Activated naive CD4-positive, alpha-beta T cell treated with anti-CD3 and anti-CD28 coated beads for 36 hours (primary cell): ENCODE measurements around the gene CAMTA1. TPM values are rescaled to one million over a fixed set of nuclear protein-coding genes. Genes with fewer than 3 reads are reported as not detected.

Experiments
- CTCF ChIA-PET: fragments of 350-600 bp; sonication (Branson Sonifier 250); formaldehyde crosslinking; loops from one replicate; lab custom pipeline; 2021; ENCODE audit warnings: antibody characterized with exemption; lab: Charles Lee
- DNase-seq: peaks from one replicate; pipeline ENCODE4 v3.0.0-alpha.2; 2020
- H3K27ac Mint-ChIP-seq: one replicate; pipeline ENCODE4 v1.8.0; 2021; ENCODE audit warnings: mild to moderate bottlenecking, mixed read lengths
- H3K27me3 Mint-ChIP-seq: one replicate; pipeline ENCODE4 v1.8.0; 2021; ENCODE audit warnings: low read depth, mixed read lengths
- H3K36me3 Mint-ChIP-seq: one replicate; pipeline ENCODE4 v1.8.0; 2021; ENCODE audit warnings: low read depth, mixed read lengths
- H3K4me1 Mint-ChIP-seq: one replicate; pipeline ENCODE4 v1.8.0; 2021; ENCODE audit warnings: low read depth, mixed read lengths
- H3K4me3 Mint-ChIP-seq: one replicate; pipeline ENCODE4 v1.8.0; 2021; ENCODE audit warnings: mild to moderate bottlenecking, moderate library complexity, mixed read lengths
- H3K9me3 Mint-ChIP-seq: one replicate; pipeline ENCODE4 v1.8.0; 2021; ENCODE audit warnings: mixed read lengths
- intact Hi-C: fragments of 100-400 bp; cut with micrococcal nuclease; formaldehyde crosslinking; loops from one replicate; pipeline ENCODE4 v1.15.1; 2023
- total RNA-seq, 2 experiments: library from RNA; stranded (reverse); gene quantifications; one replicate each; pipeline ENCODE4 v1.2.3, GENCODE V29; 2021

Gene CAMTA1
- total RNA-seq, 2 experiments from 2014 or later = 61.5 to 70.9 TPM

- CTCF ChIA-PET = no interaction called here
- no peak overlapping the region for H3K4me3 Mint-ChIP-seq
- H3K27me3 Mint-ChIP-seq = peaks cover 12% of the 10 kb centered on the region
- H3K27ac Mint-ChIP-seq = no peak overlapping the region
- no peak for DNase-seq
- intact Hi-C loops = no loop called here
- H3K4me1 Mint-ChIP-seq = no peaks in the 10 kb centered on the region
- no peaks in the 10 kb centered on the region for H3K9me3 Mint-ChIP-seq
- no peaks in the 10 kb centered on the region for H3K36me3 Mint-ChIP-seq
Measured at GRCh38 chr1:7519181-7519860, 734.1 kb downstream of the CAMTA1 start.

GRCh38 chr1:7519861-7520395, 734.7 kb downstream of the CAMTA1 start:
- no peak overlapping the region for H3K27ac Mint-ChIP-seq
- DNase-seq = no peak
- peaks cover 13% of the 10 kb centered on the region for H3K27me3 Mint-ChIP-seq
- no peaks in the 10 kb centered on the region for H3K36me3 Mint-ChIP-seq
- no peaks in the 10 kb centered on the region for H3K9me3 Mint-ChIP-seq
- no peak overlapping the region for H3K4me3 Mint-ChIP-seq
- intact Hi-C loops = no loop called here
- CTCF ChIA-PET = no interaction called here
- H3K4me1 Mint-ChIP-seq = no peaks in the 10 kb centered on the region

DNA sequence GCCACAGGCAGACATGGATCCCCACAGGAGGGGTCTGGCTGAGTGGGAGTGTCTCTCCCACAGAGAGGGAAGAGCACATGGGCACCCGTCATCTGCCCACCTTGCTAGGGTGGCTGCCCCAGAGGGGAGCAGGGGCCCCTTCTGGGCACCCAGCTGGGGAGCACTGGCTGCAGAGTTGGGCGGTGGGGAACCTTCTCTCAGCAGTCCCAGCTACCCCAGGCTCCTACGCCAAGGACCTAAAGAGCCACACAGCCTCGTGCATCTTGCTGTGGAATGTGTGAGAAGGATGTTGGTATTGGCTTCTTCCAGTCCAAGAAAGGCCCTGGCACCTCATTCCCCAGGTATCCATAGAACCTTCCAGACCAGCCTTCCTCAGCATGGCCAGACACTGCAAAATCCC, 735.2 kb downstream of the CAMTA1 start:
- no peak overlapping the region for H3K27ac Mint-ChIP-seq
- CTCF ChIA-PET = interaction anchor here (1.0 kb wide), 1 partner anchor 29 kb away, joined by 3 read pairs; no protein-coding TSS in a partner anchor

GRCh38 chr1:7524341-7525337, 739.4 kb downstream of the CAMTA1 start:
- no peaks in the 10 kb centered on the region for H3K9me3 Mint-ChIP-seq
- CTCF ChIA-PET = no interaction called here

More for the DNA sequence above, 735.2 kb downstream of the CAMTA1 start:
- Mint-ChIP-seq H3K4me1 (no peaks in the 10 kb centered on the region), H3K36me3 (no peaks in the 10 kb centered on the region), H3K27me3 (peaks cover 13% of the 10 kb centered on the region), H3K9me3 (no peaks in the 10 kb centered on the region), H3K4me3 (no peak overlapping the region)
- intact Hi-C loops = no loop called here
- DNase-seq = no peak

DNA sequence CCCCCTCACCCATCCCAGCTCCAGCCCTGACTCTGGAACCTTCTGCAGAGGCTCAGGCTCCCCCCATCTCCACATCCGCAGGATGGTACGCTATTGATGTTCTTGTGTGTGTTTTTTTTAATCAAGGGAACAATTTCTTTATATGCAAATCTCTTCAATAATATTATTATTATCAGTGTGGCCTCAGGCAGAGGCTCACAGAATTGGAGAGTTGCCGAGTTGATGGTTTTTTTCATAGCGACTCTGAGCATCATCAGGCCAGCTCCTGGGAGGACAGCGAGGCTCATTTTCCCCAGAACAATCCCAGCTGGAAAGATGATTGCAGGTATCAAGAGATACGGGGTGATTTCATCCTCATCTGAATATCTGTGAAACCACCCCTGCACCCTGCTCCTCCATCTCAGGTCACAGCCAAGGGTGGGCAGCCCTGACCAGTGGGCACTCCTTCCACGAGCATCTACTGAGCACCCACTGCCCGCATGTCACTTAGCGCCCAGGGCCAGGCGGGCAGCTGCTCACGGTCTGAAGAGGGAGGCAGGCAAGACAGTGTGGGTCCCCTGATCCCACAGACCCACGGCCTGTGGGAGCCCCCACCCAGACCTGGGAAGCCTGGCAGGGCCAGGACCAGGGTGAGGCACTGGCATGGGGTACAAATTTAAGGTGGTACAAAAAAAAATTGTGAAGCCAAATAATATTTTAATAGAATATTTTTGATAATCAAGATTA, 740.2 kb downstream of the CAMTA1 start:
- Mint-ChIP-seq H3K4me3 (no peak overlapping the region), H3K36me3 (no peaks in the 10 kb centered on the region), H3K27ac (no peak overlapping the region), H3K4me1 (no peaks in the 10 kb centered on the region), H3K27me3 (peaks cover 11% of the 10 kb centered on the region), H3K9me3 (no peaks in the 10 kb centered on the region)
- intact Hi-C loops = no loop called here
- CTCF ChIA-PET = no interaction called here
- no peak for DNase-seq

More at GRCh38 chr1:7524341-7525337, 739.4 kb downstream of the CAMTA1 start:
- H3K27me3 Mint-ChIP-seq = peaks cover 11% of the 10 kb centered on the region
- no peak overlapping the region for H3K4me3 Mint-ChIP-seq
- H3K4me1 Mint-ChIP-seq = no peaks in the 10 kb centered on the region
- no peak for DNase-seq
- no peaks in the 10 kb centered on the region for H3K36me3 Mint-ChIP-seq
- H3K27ac Mint-ChIP-seq = no peak overlapping the region
- intact Hi-C loops = no loop called here

DNA sequence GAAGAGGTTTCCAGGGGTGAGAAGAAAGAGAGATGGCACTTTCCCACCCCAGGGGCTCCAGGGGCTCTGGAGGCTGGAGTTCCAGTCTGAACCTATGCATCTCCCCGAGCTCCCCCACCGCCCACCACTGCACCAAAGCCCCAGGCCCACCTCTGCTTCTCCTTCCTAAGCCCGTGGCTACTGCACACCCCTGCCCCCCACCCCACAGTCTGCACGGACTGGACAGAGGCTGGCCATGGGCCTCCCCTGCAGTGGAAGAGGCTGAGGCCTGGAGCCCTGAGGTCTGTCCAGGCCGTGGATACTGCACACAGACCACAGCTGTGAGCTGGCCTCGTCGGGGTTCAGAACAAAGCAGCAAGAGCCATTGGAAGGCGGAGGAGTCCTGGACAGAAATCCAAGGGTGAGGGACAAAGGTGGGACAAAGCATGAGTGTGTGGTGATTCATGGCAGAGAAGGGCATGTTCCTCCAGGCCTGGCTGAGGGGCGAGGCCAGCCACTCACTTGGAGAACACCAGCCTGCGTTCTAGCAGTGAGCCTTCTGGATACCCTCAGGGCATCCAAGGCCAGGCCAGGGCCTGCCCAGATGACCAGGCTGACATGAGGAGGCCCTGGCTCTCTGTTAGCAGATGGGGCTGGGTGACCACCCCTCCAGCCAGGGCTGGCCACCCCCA, 741.1 kb downstream of the CAMTA1 start:
- Mint-ChIP-seq H3K27ac (no peak overlapping the region), H3K4me1 (no peaks in the 10 kb centered on the region), H3K4me3 (no peak overlapping the region), H3K27me3 (peaks cover 11% of the 10 kb centered on the region), H3K36me3 (no peaks in the 10 kb centered on the region), H3K9me3 (no peaks in the 10 kb centered on the region)
- DNase-seq = no peak
- CTCF ChIA-PET = interaction anchor here (0.9 to 1.9 kb wide), 2 partner anchors 14 to 29 kb away, joined by 3 to 5 read pairs; no protein-coding TSS in a partner anchor
- intact Hi-C loops = no loop called here

DNA sequence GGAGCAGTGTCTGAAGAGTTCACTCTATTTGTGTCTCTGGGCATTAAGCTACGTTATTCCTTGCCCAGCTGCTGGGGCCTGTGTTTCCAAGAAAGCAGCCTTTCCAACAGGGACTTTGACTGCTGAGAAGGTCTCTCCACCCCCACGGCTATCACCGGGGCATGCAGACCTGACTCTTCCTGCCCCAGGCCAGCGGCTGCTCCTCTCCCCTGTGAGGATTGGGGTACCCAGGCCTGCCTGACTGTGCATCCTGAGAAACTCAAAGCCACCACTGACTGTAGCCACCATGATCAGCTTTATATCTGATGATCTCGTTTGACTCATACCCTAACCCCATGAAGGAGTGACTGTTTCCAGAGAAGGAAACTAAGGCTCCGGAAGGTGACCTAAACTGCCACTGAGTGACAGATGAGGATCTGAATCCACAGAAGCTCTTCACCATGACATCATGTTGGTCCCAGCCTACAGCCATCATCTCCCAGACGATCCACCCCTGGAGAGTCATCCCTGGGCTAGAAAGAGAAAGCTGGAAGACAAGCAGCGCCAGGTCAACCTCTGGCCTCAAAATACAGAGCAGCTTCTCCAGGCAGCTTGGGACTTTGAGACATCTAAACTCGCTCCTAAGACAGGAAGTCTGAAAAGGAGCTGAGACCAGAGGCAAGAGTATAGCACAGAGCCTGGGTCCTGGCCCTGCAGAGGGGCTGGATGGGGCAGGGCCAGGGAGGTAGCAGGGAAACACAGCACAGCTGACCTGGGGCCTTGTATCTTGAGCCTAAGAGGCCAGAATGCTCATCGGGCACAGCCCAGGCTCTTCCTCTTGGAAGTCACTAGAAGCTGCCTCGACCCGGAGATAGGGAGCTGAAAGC, 741.8 kb downstream of the CAMTA1 start:
- Mint-ChIP-seq H3K27ac (no peak overlapping the region), H3K9me3 (no peaks in the 10 kb centered on the region), H3K4me3 (no peak overlapping the region), H3K27me3 (peaks cover 8% of the 10 kb centered on the region), H3K4me1 (no peaks in the 10 kb centered on the region), H3K36me3 (no peaks in the 10 kb centered on the region)
- CTCF ChIA-PET = interaction anchor here (0.9 to 1.9 kb wide), 2 partner anchors 13 to 30 kb away, joined by 3 to 5 read pairs; no protein-coding TSS in a partner anchor
- no peak for DNase-seq
- intact Hi-C loops = no loop called here

DNA sequence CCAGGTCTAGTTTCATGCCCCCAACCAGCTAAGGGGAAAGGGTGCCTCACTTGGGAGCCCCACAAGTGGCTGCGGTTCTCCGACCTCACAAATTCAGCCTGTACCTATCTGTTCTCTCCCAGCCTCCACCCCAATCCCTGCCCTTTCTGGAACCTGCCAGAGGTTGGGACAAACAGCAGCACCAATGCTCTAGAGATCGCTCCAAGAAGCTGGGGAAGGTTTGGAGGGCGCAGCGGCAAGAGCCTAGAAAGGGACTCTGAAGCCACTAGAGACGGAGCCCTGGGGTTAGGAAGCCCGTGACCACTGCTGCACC, 742.4 kb downstream of the CAMTA1 start:
- no peaks in the 10 kb centered on the region for H3K9me3 Mint-ChIP-seq
- CTCF ChIA-PET = interaction anchor here (0.9 to 1.9 kb wide), 3 partner anchors 13 to 688 kb away, joined by 3 to 5 read pairs (median 3); no protein-coding TSS in a partner anchor
- H3K4me3 Mint-ChIP-seq = no peak overlapping the region
- intact Hi-C loops = no loop called here
- H3K36me3 Mint-ChIP-seq = no peaks in the 10 kb centered on the region
- H3K27me3 Mint-ChIP-seq = peaks cover 5% of the 10 kb centered on the region
- H3K4me1 Mint-ChIP-seq = no peaks in the 10 kb centered on the region
- no peak for DNase-seq
- H3K27ac Mint-ChIP-seq = no peak overlapping the region

GRCh38 chr1:7528386-7529198, 743.3 kb downstream of the CAMTA1 start:
- CTCF ChIA-PET = interaction anchor here (1.0 to 1.9 kb wide), 2 partner anchors 12 to 689 kb away, joined by 3 to 5 read pairs; no protein-coding TSS in a partner anchor
- Mint-ChIP-seq H3K27ac (no peak overlapping the region), H3K9me3 (no peaks in the 10 kb centered on the region), H3K4me1 (no peaks in the 10 kb centered on the region), H3K27me3 (peaks cover 2% of the 10 kb centered on the region), H3K36me3 (no peaks in the 10 kb centered on the region), H3K4me3 (no peak overlapping the region)
- intact Hi-C loops = no loop called here
- DNase-seq = no peak

- intact Hi-C loops = loop anchor here (5.0 kb wide), 1 partner anchor 293 kb away; no protein-coding TSS in a partner anchor
- Mint-ChIP-seq H3K36me3 (no peaks in the 10 kb centered on the region), H3K9me3 (no peaks in the 10 kb centered on the region), H3K4me3 (no peak overlapping the region), H3K27ac (no peak overlapping the region), H3K4me1 (no peaks in the 10 kb centered on the region), H3K27me3 (no peaks in the 10 kb centered on the region)
- DNase-seq = no peak
- CTCF ChIA-PET = no interaction called here
Measured at GRCh38 chr1:7529917-7530316, 744.7 kb downstream of the CAMTA1 start.
